ENCODE measurements around the gene SH3BP4.

GRCh38 chr2:235008584-235009044, 56.8 kb downstream of the SH3BP4 start:
- TF ChIP-seq REST (IDR thresholded peaks at IDR 0.05; ENCODE audit: insufficient read depth in 1 of 2, low read depth in 2 of 2, low read length in 2 of 2) (no peak), POLR2AphosphoS5 (IDR thresholded peaks at IDR 0.05; ENCODE audit: low read depth, low read length) (no peak), FOXP2 (optimal IDR thresholded peaks at IDR 0.05; ENCODE audit: borderline replicate concordance, extremely low read depth, extremely low read length, insufficient read depth) (no peak)
